ENCODE results near the gene NMS.

The NMS gene

GRCh38 chr2:100485396-100485795, 15.1 kb downstream of the NMS start:
- no peak for DNase-seq (ENCODE audit: low read depth)

- no peak for DNase-seq (ENCODE audit: low read depth)
Observed at GRCh38 chr2:100494712-100495111, 24.4 kb downstream of the NMS start.

- DNase-seq (ENCODE audit: low read depth) = no peak
Observed at GRCh38 chr2:100502782-100503181, 32.5 kb downstream of the NMS start.

GRCh38 chr2:100504542-100504941, 34.3 kb downstream of the NMS start:
- DNase-seq (ENCODE audit: low read depth) = no peak

GRCh38 chr2:100509066-100509465, 38.8 kb downstream of the NMS start:
- no peak for DNase-seq (ENCODE audit: low read depth)

- no peak for DNase-seq (ENCODE audit: low read depth)
Observed at GRCh38 chr2:100513650-100514049, 43.4 kb downstream of the NMS start.

GRCh38 chr2:100517556-100517955, 47.3 kb downstream of the NMS start:
- no peak for DNase-seq (ENCODE audit: low read depth)

GRCh38 chr2:100518801-100519200, 48.5 kb downstream of the NMS start:
- DNase-seq (ENCODE audit: low read depth) = no peak

- no peak for DNase-seq (ENCODE audit: low read depth)
Observed at GRCh38 chr2:100520224-100520623, 49.9 kb downstream of the NMS start.

- DNase-seq (ENCODE audit: low read depth) = no peak
Observed at GRCh38 chr2:100522430-100522829, 52.1 kb downstream of the NMS start.

- no peak for DNase-seq (ENCODE audit: low read depth)
Observed at GRCh38 chr2:100524331-100524730, 54.0 kb downstream of the NMS start.

GRCh38 chr2:100526868-100527267, 56.6 kb downstream of the NMS start:
- DNase-seq (ENCODE audit: low read depth) = no peak

GRCh38 chr2:100527440-100528015, 57.2 kb downstream of the NMS start:
- no peak for DNase-seq (ENCODE audit: low read depth)

GRCh38 chr2:100529176-100529575, 58.9 kb downstream of the NMS start:
- no peak for DNase-seq (ENCODE audit: low read depth)

GRCh38 chr2:100529900-100530299, 59.6 kb downstream of the NMS start:
- DNase-seq (ENCODE audit: low read depth) = no peak
